Trophoblast cell (in vitro differentiated cells and primary cell): Measurements from ENCODE around the gene ANKS6.

Experiments
- DNase-seq, 2 donors: peaks; one replicate each; pipeline ENCODE4 v3.0.0-alpha.2; 2016
- H2AFZ ChIP-seq: 2 replicates; pipeline ENCODE4 v1.6.1; 2013; ENCODE audit warnings: low read length, moderate library complexity, mild to moderate bottlenecking; ENCODE audit not compliant: insufficient read depth, poor library complexity
- H2AK5ac ChIP-seq: 2 replicates; pipeline ENCODE4 v1.6.1; 2013; ENCODE audit warnings: mild to moderate bottlenecking, low read length
- H2BK120ac ChIP-seq: 2 replicates; pipeline ENCODE4 v1.6.1; 2013; ENCODE audit warnings: low read length, mild to moderate bottlenecking, moderate library complexity; ENCODE audit not compliant: insufficient read depth, poor library complexity
- H2BK12ac ChIP-seq: 2 replicates; pipeline ENCODE4 v1.6.1; 2013; ENCODE audit warnings: mild to moderate bottlenecking, low read length, moderate library complexity
- H2BK5ac ChIP-seq: 2 replicates; pipeline ENCODE4 v1.6.1; 2013; ENCODE audit warnings: low read length, low read depth, moderate library complexity, mild to moderate bottlenecking; ENCODE audit not compliant: poor library complexity
- H3K14ac ChIP-seq: 2 replicates; pipeline ENCODE4 v1.6.1; 2013; ENCODE audit warnings: mild to moderate bottlenecking, low read length
- H3K18ac ChIP-seq: 2 replicates; pipeline ENCODE4 v1.6.1; 2013; ENCODE audit warnings: mild to moderate bottlenecking, low read length
- H3K23ac ChIP-seq: 2 replicates; pipeline ENCODE4 v1.6.1; 2013; ENCODE audit warnings: low read length
- H3K27ac ChIP-seq: 2 replicates; pipeline ENCODE4 v1.5.1; 2013; ENCODE audit warnings: low read depth, mild to moderate bottlenecking, inconsistent platforms, low read length, moderate library complexity
- H3K27me3 ChIP-seq: 2 replicates; pipeline ENCODE4 v1.6.1; 2013; ENCODE audit warnings: inconsistent platforms, mild to moderate bottlenecking, low read length, moderate library complexity; ENCODE audit not compliant: insufficient read depth
- H3K36me3 ChIP-seq, 2 experiments: 1 replicate in 1 of 2; 2 replicates in 1 of 2; pipeline ENCODE4 v1.6.1; 2013; ENCODE audit warnings: low read length in 2 of 2, mild to moderate bottlenecking in 2 of 2, moderate library complexity in 1 of 2; ENCODE audit not compliant: insufficient read depth in 2 of 2, control insufficient read depth in 1 of 2
- H3K4ac ChIP-seq: 2 replicates; pipeline ENCODE4 v1.6.1; 2013; ENCODE audit warnings: low read depth, mild to moderate bottlenecking, low read length, moderate library complexity
- H3K4me1 ChIP-seq, 2 experiments: 1 replicate in 1 of 2; 2 replicates in 1 of 2; pipeline ENCODE4 v1.6.1; 2013; ENCODE audit warnings: low read length in 2 of 2, mild to moderate bottlenecking in 2 of 2, moderate library complexity in 1 of 2; ENCODE audit not compliant: insufficient read depth in 2 of 2, control insufficient read depth in 1 of 2
- H3K4me2 ChIP-seq: 2 replicates; pipeline ENCODE4 v1.6.1; 2013; ENCODE audit warnings: inconsistent platforms, mild to moderate bottlenecking, low read length, moderate library complexity
- H3K4me3 ChIP-seq: 2 replicates; pipeline ENCODE4 v1.5.1; 2013; ENCODE audit warnings: mild to moderate bottlenecking, low read depth, low read length, inconsistent platforms
- H3K79me1 ChIP-seq: one replicate; pipeline ENCODE4 v1.6.1; 2013; ENCODE audit warnings: low read length
- H3K79me2 ChIP-seq: 2 replicates; pipeline ENCODE4 v1.6.1; 2013; ENCODE audit warnings: low read length, mild to moderate bottlenecking; ENCODE audit not compliant: control insufficient read depth, insufficient read depth, poor library complexity
- H3K9ac ChIP-seq: 2 replicates; pipeline ENCODE4 v1.6.1; 2013; ENCODE audit warnings: mild to moderate bottlenecking, low read length
- H3K9me3 ChIP-seq: 2 replicates; pipeline ENCODE4 v1.6.1; 2013; ENCODE audit warnings: low read depth, mild to moderate bottlenecking, control low read depth, inconsistent platforms, low read length; ENCODE audit not compliant: insufficient read depth
- H4K12ac ChIP-seq: 2 replicates; pipeline ENCODE4 v1.6.1; 2013; ENCODE audit warnings: low read depth, mild to moderate bottlenecking, low read length, moderate library complexity
- H4K8ac ChIP-seq: 2 replicates; pipeline ENCODE4 v1.6.1; 2013; ENCODE audit warnings: low read depth, mild to moderate bottlenecking, low read length, moderate library complexity
- H4K91ac ChIP-seq: one replicate; pipeline ENCODE4 v1.6.1; 2013; ENCODE audit warnings: low read depth, mild to moderate bottlenecking, low read length, moderate library complexity
- WGBS: extraction: QIAGEN DNeasy Blood & Tissue Kit; methylation state at CpG from one replicate; pipeline ENCODE4 v1.1.7; 2013; ENCODE audit warnings: missing lambda C conversion rate; ENCODE audit not compliant: insufficient read length, insufficient coverage; ENCODE audit errors: extremely low coverage; 5-methylcytosine and 5-hydroxymethylcytosine counted together

The ANKS6 gene

GRCh38 chr9:98708103-98708932 is 88.0 kb downstream of the ANKS6 start:
- H3K9me3 ChIP-seq, result peaks cover 7% of the 10 kb centered on the region

GRCh38 chr9:98707166-98708102 is 88.9 kb downstream of the ANKS6 start:
- Histone ChIP-seq H3K18ac (no peak overlapping the region), H2BK12ac (no peak overlapping the region), H3K9me3 (peaks cover 7% of the 10 kb centered on the region), H3K36me3 (no peaks in the 10 kb centered on the region), H3K4me3 (no peak overlapping the region), H2AFZ (no peak overlapping the region), H2AK5ac (no peak overlapping the region), H3K23ac (no peak overlapping the region), H3K79me1 (no peaks in the 10 kb centered on the region), H3K4me1 (peaks cover 11 to 13% of the 10 kb centered on the region in 2 experiments), H3K4ac (no peak overlapping the region), H3K79me2 (no peaks in the 10 kb centered on the region), H3K4me2 (peak overlapping the region; percentile 63), H2BK5ac (no peak overlapping the region), H3K14ac (no peak overlapping the region), H2BK120ac (no peak overlapping the region), H3K27me3 (peaks cover 35% of the 10 kb centered on the region), H4K8ac (no peak overlapping the region), H4K91ac (no peak overlapping the region), H3K9ac (no peak overlapping the region), H3K27ac (no peak overlapping the region), H4K12ac (no peak overlapping the region)
- DNase-seq, result peak; percentile 75 to 85
- no CpG with 5 or more reads among the region's 79 CpGs for WGBS

More at GRCh38 chr9:98708103-98708932, 88.0 kb downstream of the ANKS6 start:
- peak overlapping the region; percentile 90 for H3K4me2 ChIP-seq
- H3K27ac ChIP-seq, result no peak overlapping the region
- H3K4me1 ChIP-seq, result peaks cover 11 to 13% of the 10 kb centered on the region in 2 experiments
- H2BK5ac ChIP-seq, result no peak overlapping the region
- no peak overlapping the region for H3K4ac ChIP-seq
- no peak overlapping the region for H3K14ac ChIP-seq
- no peak overlapping the region for H4K12ac ChIP-seq
- no peak overlapping the region for H3K4me3 ChIP-seq
- no peaks in the 10 kb centered on the region for H3K36me3 ChIP-seq
- H2BK120ac ChIP-seq, result no peak overlapping the region
- no peaks in the 10 kb centered on the region for H3K79me2 ChIP-seq
- no peaks in the 10 kb centered on the region for H3K79me1 ChIP-seq
- H2AFZ ChIP-seq, result no peak overlapping the region
- H3K18ac ChIP-seq, result no peak overlapping the region
- H2AK5ac ChIP-seq, result no peak overlapping the region
- no CpG with 5 or more reads among the region's 89 CpGs for WGBS
- H4K8ac ChIP-seq, result no peak overlapping the region
- no peak overlapping the region for H4K91ac ChIP-seq
- no peak overlapping the region for H3K23ac ChIP-seq
- peaks cover 35% of the 10 kb centered on the region for H3K27me3 ChIP-seq
- peak in 1 of 2 donors; percentile 55 for DNase-seq
- H3K9ac ChIP-seq, result no peak overlapping the region
- H2BK12ac ChIP-seq, result no peak overlapping the region

GRCh38 chr9:98706651-98707165 is 89.6 kb downstream of the ANKS6 start:
- H3K14ac ChIP-seq, result no peak overlapping the region
- no CpG with 5 or more reads among the region's 15 CpGs for WGBS
- no peak overlapping the region for H3K23ac ChIP-seq

GRCh38 chr9:98702835-98703380 is 93.4 kb downstream of the ANKS6 start:
- Histone ChIP-seq H3K14ac (no peak overlapping the region), H3K27me3 (peaks cover 11% of the 10 kb centered on the region), H3K27ac (no peak overlapping the region), H3K4me2 (no peak overlapping the region), H3K79me1 (no peaks in the 10 kb centered on the region), H3K9me3 (peaks cover 6% of the 10 kb centered on the region), H2BK120ac (no peak overlapping the region), H2AFZ (no peak overlapping the region), H4K12ac (no peak overlapping the region), H3K4ac (no peak overlapping the region), H3K4me3 (no peak overlapping the region), H3K18ac (no peak overlapping the region), H3K36me3 (no peaks in the 10 kb centered on the region), H3K4me1 (peaks cover 6 to 7% of the 10 kb centered on the region in 2 experiments), H3K23ac (no peak overlapping the region), H3K9ac (no peak overlapping the region), H2BK5ac (no peak overlapping the region), H4K91ac (no peak overlapping the region), H3K79me2 (no peaks in the 10 kb centered on the region), H4K8ac (no peak overlapping the region), H2AK5ac (no peak overlapping the region), H2BK12ac (no peak overlapping the region)
- no CpG with 5 or more reads among the region's 2 CpGs for WGBS
- DNase-seq, result no peak

More at GRCh38 chr9:98706651-98707165, 89.6 kb downstream of the ANKS6 start:
- H3K27ac ChIP-seq, result no peak overlapping the region
- no peak overlapping the region for H2AFZ ChIP-seq
- H4K12ac ChIP-seq, result no peak overlapping the region
- H3K79me1 ChIP-seq, result no peaks in the 10 kb centered on the region
- H3K18ac ChIP-seq, result no peak overlapping the region
- H3K9me3 ChIP-seq, result peaks cover 11% of the 10 kb centered on the region
- no peak overlapping the region for H4K8ac ChIP-seq
- H3K36me3 ChIP-seq, result no peaks in the 10 kb centered on the region
- no peak overlapping the region for H3K4ac ChIP-seq
- H2BK120ac ChIP-seq, result no peak overlapping the region
- no peak overlapping the region for H2BK12ac ChIP-seq
- peak overlapping the region; percentile 45 for H3K4me2 ChIP-seq
- no peak for DNase-seq
- H3K27me3 ChIP-seq, result peaks cover 35% of the 10 kb centered on the region
- H2AK5ac ChIP-seq, result no peak overlapping the region
- no peak overlapping the region for H3K4me3 ChIP-seq
- no peak overlapping the region for H3K9ac ChIP-seq
- H4K91ac ChIP-seq, result no peak overlapping the region
- H3K4me1 ChIP-seq, result peaks cover 11 to 13% of the 10 kb centered on the region in 2 experiments
- H3K79me2 ChIP-seq, result no peaks in the 10 kb centered on the region
- no peak overlapping the region for H2BK5ac ChIP-seq
